GM19324 (cell line): ENCODE results near the gene DNAH7.

Experiments used
- ATAC-seq: cut with Tn5 transposase; IDR thresholded peaks from one replicate; pipeline ENCODE4 v1.9.1; 2021; ENCODE audit warnings: mild to moderate bottlenecking, moderate library complexity; ENCODE audit not compliant: unreplicated experiment, low FRiP score

The DNAH7 gene

GRCh38 chr2:196079052-196079451 lies 10.4 kb upstream of the DNAH7 start:
- ATAC-seq, result no peak

- ATAC-seq, result no peak
These were observed 9.2 kb upstream of the DNAH7 start for GRCh38 chr2:196077821-196078220.

- no peak for ATAC-seq
These were observed 8.3 kb upstream of the DNAH7 start for GRCh38 chr2:196076778-196077568.

- ATAC-seq, result no peak
These were observed 6.6 kb upstream of the DNAH7 start for GRCh38 chr2:196075196-196075595.

GRCh38 chr2:196074631-196075030 lies 6.0 kb upstream of the DNAH7 start:
- ATAC-seq, result no peak

GRCh38 chr2:196073521-196073920 lies 4.9 kb upstream of the DNAH7 start:
- ATAC-seq, result no peak

- ATAC-seq, result no peak
These were observed 1.6 kb downstream of the DNAH7 start for GRCh38 chr2:196067088-196067382.

GRCh38 chr2:196066291-196067087 lies 2.1 kb downstream of the DNAH7 start:
- no peak for ATAC-seq

- ATAC-seq, result no peak
These were observed 4.9 kb downstream of the DNAH7 start for GRCh38 chr2:196063773-196064172.

GRCh38 chr2:196059491-196059960 lies 9.1 kb downstream of the DNAH7 start:
- no peak for ATAC-seq

GRCh38 chr2:196054631-196055030 lies 14.0 kb downstream of the DNAH7 start:
- no peak for ATAC-seq

GRCh38 chr2:196046123-196046917 lies 22.3 kb downstream of the DNAH7 start:
- ATAC-seq, result no peak

GRCh38 chr2:196041786-196042185 lies 26.9 kb downstream of the DNAH7 start:
- no peak for ATAC-seq

GRCh38 chr2:196040218-196040617 lies 28.4 kb downstream of the DNAH7 start:
- no peak for ATAC-seq

- ATAC-seq, result no peak
These were observed 32.2 kb downstream of the DNAH7 start for GRCh38 chr2:196036442-196036841.

GRCh38 chr2:196018037-196018436 lies 50.6 kb downstream of the DNAH7 start:
- no peak for ATAC-seq

- no peak for ATAC-seq
These were observed 56.3 kb downstream of the DNAH7 start for GRCh38 chr2:196012314-196012713.

- ATAC-seq, result no peak
These were observed 68.1 kb downstream of the DNAH7 start for GRCh38 chr2:196000551-196000950.

GRCh38 chr2:195998070-195998469 lies 70.6 kb downstream of the DNAH7 start:
- no peak for ATAC-seq

- ATAC-seq, result no peak
These were observed 73.1 kb downstream of the DNAH7 start for GRCh38 chr2:195995499-195995898.

- ATAC-seq, result no peak
These were observed 75.0 kb downstream of the DNAH7 start for GRCh38 chr2:195993623-195994022.
